GM12891 (cell line): ENCODE results near the gene RHEX.

Source experiments
- PAX5 ChIP-seq: IDR thresholded peaks from 2 replicates; pipeline ENCODE4 v1.6.1; 2011; ENCODE audit warnings: low read length, moderate library complexity, mild to moderate bottlenecking; ENCODE audit not compliant: insufficient read depth, severe bottlenecking
- POLR2A ChIP-seq: IDR thresholded peaks from 2 replicates; pipeline ENCODE4 v1.6.1; 2011; ENCODE audit warnings: low read depth, low read length, control low read depth
- POLR2AphosphoS5 ChIP-seq: IDR thresholded peaks from 2 replicates; pipeline ENCODE4 v1.6.1; 2011; ENCODE audit warnings: low read depth, low read length, control low read depth
- POU2F2 ChIP-seq: IDR thresholded peaks from 2 replicates; pipeline ENCODE4 v1.6.1; 2011; ENCODE audit warnings: low read depth, mild to moderate bottlenecking, control low read depth, low read length, moderate library complexity
- SPI1 ChIP-seq: IDR thresholded peaks from 2 replicates; pipeline ENCODE4 v1.6.1; 2011; ENCODE audit warnings: low read depth, low read length, control low read depth
- TAF1 ChIP-seq: IDR thresholded peaks from 2 replicates; pipeline ENCODE4 v1.6.1; 2011; ENCODE audit warnings: low read depth, low read length, control low read depth

DNA sequence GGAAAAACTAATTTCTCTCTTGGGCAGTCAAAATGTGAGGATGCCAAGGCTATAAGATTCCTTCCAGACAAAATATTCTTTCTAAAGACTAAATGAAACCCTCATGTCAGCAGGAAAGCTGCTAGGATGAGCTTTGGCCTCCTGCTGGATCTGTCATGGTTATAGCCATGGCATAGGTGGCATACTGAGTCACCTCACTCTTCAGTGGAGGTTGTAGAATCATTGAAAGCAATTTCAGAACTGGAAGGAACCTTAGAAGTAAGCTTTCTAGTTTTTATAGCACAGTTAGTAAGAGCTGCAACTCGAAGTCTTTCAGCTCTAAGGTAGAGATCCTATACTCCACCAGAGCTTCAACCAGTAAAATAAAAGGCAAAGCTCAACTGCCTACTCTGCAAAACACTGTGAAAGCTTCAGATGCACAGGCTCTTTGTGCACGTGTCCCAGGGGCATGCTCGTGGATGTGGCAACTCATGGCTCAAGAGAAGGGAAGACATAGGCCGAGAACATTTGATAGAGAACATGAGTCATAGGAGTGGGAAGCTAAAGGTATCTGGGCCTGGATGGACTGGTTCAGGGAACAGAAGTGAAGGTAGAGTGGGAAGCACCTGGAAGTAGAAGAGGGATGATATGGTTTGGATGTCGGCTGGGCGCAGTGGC is 58.4 kb downstream of the RHEX start:
- TF ChIP-seq POLR2A (no peak), POLR2AphosphoS5 (no peak), TAF1 (no peak), SPI1 (no peak), POU2F2 (no peak), PAX5 (no peak)
